HG03565 (cell line): Measurements from ENCODE around the gene CH25H.

Source experiments
- ATAC-seq: cut with Tn5 transposase; IDR thresholded peaks from one replicate; pipeline ENCODE4 v1.9.1; 2021; ENCODE audit warnings: mild to moderate bottlenecking, moderate library complexity; ENCODE audit not compliant: unreplicated experiment

The CH25H gene

GRCh38 chr10:89235073-89235798 lies 28.1 kb upstream of the CH25H start:
- no peak for ATAC-seq

DNA sequence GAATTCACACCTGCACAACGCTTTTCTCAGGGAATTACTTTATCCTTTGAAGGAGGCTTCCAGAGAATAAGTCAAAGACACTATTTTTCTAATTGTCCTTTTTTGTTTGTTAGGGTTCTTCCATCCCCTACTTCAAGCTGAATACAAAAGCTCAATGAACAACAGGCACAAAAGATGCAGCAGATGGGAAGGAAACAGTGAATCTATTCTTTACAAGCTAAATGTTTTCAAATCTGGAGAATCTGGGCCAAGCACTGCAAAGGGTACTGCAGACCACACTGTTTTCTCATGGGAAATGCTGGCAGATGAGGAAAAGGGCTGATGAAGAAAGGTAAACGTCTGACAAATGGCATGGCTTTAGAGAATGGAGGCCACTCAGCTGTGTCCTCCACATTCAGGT lies 25.9 kb upstream of the CH25H start:
- no peak for ATAC-seq

- no peak for ATAC-seq
These were observed 21.8 kb upstream of the CH25H start for GRCh38 chr10:89228962-89229361.

DNA sequence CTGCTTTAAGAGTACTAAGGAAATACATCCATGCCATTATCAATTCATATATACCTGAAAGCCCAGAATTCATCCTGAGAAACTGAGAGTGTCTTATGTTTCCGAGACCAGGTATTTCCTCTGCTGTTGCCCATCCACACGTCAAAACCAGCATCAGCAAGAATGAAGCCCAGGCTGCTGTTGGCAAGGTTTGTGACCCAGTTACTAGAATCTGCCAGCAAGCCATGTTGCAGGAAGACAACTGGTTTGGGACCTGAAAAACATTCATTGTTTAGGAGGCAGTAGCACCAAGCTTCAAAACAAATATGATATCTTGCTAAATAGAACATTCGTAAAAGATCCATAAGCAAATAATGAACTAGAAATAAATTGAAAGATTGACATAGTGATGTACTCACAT lies 21.0 kb upstream of the CH25H start:
- ATAC-seq = no peak

- ATAC-seq = no peak
These were observed 19.8 kb upstream of the CH25H start for GRCh38 chr10:89226891-89227290.

GRCh38 chr10:89224739-89225443 lies 17.8 kb upstream of the CH25H start:
- no peak for ATAC-seq

DNA sequence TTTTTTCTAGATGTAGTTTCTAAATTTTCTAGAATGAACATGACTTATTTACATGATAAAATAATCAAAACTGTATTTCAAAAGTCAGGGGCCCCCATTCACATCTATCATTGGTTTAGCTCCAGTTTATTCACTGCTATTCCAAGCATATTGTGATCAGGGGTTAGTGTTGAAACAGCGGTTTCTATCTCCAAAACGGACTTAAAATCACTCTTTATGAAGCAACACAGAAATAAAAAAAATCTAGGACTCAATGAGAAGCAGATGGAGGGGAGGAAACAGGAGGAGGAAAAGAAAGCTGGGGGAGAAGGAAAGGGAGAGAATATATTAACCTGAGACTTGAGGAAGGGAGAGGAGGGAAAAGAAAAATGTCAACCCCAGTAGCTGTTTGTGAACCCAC lies 14.8 kb upstream of the CH25H start:
- no peak for ATAC-seq

DNA sequence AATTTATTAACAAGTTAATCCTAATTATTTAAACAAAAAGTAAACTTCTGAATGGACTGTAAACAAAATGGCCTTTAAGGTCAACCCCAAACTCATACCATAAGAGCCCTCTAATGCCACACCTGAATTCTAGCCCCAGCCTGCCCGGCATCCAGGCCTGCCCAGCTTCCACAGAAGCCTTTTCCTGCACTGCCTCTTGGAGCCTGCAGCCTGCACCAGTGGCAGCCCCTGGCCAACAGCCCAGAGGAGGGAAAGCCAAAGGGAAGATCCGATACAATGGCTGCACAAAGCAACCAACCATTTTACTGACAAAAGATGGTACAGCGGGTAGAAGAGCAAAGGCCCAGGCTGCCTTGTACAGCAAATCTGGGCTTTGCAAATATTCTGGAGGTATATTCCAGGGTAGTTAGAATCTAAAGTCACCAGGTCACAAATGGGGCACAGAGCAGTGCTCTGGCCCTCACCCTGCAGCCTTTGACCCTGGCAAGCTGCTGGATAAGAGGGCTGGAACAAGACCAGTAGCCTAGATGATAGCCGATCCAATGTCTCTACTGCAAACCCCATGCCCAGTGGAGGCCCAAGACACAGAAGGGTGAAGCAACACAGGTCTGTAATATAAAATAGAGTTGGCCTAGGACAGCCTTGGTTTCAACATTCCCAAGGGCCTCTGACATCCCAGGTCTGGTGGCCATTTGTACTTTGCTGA lies 12.5 kb upstream of the CH25H start:
- ATAC-seq = no peak

DNA sequence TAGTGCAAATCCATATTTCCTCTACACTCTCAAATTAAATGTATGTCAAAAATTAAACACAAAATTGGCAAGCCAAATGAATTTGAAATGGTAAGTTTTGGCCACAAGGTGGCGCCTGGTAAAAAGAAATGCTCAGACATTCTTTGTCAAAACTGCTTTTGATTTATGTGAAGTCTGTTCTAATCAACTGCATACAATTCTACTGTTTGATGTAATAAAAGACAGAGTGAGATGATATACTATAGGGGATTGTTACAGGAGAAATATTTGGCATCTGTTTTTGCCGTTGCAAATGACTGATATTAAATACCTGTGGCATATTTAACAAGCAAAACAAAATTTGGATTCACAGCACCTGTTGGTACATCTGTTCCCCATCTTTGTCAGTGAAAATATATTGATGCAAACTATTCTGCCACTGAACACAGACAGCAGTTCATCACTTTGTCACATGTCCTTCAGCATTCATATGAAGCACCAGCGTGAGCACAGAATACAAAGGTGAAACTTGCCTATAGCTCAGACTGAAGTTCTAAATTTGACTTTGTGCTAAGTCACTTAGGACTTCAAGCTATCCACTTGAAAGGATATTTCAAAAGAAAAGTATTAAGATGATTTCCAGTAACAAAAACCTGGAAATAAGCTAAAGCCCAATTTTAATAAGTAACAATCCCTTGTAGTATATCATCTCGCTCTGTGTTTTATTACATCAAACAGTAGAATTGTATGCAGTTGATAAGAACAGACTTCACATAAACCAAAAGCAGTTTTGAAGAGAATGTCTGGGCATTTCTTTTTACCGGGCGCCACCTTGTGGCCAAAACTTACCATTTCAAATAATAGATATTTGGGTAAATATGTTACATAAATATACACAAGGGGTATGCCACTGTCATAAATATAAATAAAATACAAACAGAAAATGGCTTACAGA lies 10.2 kb upstream of the CH25H start:
- no peak for ATAC-seq

- ATAC-seq = no peak
These were observed 8.9 kb upstream of the CH25H start for GRCh38 chr10:89216056-89216455.

- no peak for ATAC-seq
These were observed 8.4 kb upstream of the CH25H start for GRCh38 chr10:89215511-89215910.

DNA sequence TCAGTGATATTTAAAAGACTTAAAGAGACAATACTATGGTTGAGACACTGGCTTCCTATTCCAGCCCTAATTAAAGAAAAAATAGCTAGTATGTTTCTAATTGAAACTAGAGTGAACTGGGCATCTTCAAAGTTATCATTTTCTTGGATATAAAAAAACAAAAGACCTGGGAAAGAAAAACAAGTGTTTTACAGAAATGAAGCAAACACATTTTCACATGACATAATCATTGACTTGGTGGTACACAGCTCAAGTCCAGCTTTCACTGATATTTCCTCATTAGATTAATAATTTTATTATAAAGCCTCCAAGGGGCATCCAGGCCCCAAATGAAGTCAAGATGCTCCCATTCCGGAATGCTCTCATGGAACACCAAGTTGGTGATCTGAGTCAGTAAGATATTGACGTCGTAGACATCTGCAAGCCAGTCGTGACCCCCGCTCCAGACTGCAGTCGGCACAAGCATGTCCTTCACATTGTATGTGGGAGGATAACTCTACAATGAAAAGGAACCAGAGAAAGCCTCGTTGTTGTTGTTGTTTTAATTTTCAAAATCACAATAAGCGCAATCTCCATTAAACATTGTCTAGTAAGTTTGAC lies 7.5 kb upstream of the CH25H start:
- ATAC-seq = no peak

GRCh38 chr10:89213191-89213808 lies 6.2 kb upstream of the CH25H start:
- no peak for ATAC-seq

GRCh38 chr10:89210794-89211425 lies 3.8 kb upstream of the CH25H start:
- ATAC-seq = no peak

GRCh38 chr10:89209718-89210117 lies 2.6 kb upstream of the CH25H start:
- ATAC-seq = no peak

DNA sequence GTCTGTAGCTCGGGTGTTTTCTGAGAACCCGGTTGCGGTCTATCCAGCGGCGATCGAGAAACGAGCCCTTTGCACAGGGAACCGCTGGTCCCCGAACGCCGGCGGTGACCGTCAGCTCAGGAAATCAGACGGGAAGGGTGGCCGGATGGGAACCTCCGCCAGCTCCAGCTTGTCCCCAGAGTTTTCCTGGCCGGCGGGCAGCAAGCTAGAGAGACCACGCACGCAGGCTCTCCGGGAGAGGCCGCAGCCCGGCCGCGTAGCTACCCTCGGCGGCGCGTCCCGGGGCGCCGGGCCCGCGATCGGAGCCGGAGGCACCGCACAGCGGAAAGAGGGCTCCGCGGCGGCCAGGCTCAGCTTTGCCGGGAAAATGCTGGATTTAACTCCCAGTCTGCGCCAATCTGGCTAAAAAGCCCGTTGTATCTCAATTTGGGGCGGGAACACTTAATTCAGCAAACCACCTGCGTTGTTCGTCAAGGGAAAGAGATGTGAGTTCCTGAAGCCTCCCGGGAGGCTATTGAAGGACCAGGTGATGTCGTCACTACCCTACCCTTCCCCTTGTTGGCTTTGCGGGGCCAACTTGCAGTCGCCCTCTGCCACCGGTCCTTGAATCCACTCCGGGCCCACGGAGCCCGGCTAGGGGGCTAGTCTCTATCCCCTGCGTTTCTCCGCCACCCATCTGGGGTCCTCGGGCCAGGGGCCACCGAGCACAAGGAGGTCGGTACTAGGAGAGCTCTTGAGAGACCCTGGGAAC lies 859 bp upstream of the CH25H start:
- no peak for ATAC-seq

DNA sequence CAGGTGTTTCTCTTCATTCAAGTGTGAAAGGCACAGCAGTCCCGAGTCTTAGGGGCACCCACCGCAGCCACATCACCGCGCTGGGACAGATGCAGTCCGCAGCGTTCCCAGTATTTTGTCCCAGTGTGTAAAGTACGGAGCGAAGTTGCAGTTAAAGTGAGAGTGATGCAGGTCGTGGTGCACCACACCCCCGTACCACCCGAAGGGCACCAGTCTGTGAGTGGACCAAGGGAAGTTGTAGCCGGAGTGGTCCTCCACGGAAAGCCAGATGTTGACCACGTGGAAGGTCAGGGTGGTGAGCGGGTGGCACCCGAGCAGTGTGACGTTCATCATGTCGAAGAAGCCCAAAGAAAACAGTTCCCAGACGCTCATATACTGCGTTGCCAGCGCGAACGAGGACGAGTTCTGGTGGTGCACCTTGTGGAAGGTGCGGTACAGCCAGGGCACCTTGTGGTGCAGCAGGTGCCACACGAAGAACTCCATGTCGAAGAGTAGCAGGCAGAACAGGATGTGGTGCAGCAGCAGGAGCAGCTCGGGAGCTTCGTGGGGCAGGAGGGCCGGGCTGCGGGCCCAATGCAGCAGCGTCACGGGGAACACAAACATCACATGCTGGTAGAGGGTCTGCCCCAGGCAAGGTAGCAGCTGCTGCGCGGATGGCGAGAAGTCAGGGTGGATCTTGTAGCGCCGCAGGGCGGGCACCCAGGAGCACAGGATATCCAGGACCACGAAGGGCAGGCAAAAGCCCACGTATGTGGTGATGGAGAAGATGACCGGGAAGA lies 526 bp downstream of the CH25H start:
- ATAC-seq = no peak

GRCh38 chr10:89204621-89205185 lies 2.4 kb downstream of the CH25H start:
- ATAC-seq = no peak
